CD4-positive, alpha-beta T cell treated with Interleukin-6 for 4 hours (primary cell): ENCODE data around the gene PIK3R1.

Source experiments
- DNase-seq: peaks from one replicate; pipeline ENCODE4 v3.0.0-alpha.2; 2020; ENCODE audit warnings: mixed read lengths

Gene PIK3R1

DNA sequence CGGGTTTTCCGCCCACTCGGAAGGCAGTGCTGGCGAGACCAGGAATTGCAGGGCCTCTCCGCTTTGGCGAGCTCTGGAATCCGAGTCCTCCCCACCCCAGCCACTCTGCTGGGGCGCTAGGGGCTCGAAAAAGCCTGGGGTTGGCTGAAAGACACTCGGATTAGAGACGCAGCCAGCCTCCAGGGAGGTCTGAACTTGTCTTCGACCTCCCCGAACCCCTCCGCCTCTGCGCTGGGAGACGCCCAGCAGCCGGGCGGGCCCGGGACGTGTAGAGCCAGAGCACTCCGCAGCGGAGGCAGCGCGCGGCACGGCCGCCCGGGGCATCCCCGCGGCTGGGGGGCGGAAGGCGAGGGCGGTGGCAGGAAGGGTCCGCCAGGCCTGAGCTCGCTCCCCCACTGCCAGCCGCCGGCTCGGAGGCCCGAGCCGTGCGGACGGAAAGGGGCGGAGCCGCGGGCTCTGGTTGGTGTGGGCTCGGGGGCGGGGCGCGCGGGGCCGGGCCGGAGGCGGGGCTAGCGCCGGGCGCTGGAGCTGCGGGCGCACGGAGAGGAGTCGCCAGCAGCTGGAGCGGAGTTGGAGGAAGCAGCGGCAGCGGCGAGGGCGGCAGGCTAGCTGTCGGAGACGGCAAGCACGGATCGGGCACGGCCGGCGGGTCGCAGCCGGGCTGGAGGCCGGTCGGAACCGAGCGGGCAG lies at the start of gene PIK3R1:
Gene PIK3R1 (plus strand): TSS at position 549 of the 690 bp plus-strand sequence. CDS start 10,920 bp downstream, outside the sequence.
- peak; percentile 96 for DNase-seq

DNA sequence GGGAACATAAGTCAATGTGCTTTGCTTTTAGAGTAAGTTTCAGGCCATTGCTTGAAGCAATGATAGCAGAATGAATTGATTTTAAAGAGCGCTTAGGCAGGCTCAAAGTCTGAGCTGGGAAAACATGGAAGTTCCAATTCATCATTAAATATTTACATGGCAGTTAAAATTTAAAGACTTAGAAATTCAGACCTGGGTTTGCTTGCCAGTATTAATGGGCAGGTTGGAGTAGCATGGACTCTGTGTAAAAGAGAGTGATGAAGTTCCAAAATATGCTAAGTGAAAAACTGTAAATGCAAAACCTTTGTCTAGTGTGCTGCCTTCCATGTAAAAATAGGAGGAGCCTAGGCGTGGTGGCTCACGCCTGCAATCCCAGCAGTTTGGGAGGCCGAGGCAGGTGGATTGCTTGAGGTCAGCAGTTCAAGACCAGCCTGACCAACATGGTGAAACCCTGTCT lies 48.3 kb upstream of the PIK3R1 start:
- no peak for DNase-seq

GRCh38 chr5:68169903-68170302 lies 45.7 kb upstream of the PIK3R1 start:
- no peak for DNase-seq

GRCh38 chr5:68170826-68171558 lies 44.6 kb upstream of the PIK3R1 start:
- no peak for DNase-seq

DNA sequence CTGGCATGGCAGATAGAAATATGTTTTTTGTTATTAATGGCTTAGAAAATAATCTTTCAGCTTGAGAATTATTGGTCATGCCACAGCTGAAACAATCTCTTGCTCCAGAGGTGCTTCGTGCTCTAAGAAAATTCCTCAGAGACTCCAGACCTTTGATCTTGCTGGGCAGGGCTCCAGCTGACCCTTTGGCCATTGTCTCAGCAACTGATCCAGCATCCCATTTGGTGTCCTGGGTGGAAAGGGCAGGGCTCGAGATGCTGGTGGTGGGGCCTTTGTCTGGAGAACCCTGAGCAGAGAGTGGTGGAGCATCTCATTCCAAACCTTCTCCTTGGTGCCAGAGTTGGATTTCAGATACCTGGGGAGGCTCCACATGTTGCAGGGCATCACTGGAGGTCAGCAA lies 43.2 kb upstream of the PIK3R1 start:
- DNase-seq, result no peak

- DNase-seq, result no peak
Measured at GRCh38 chr5:68173007-68173406, 42.5 kb upstream of the PIK3R1 start.

GRCh38 chr5:68176253-68176652 lies 39.3 kb upstream of the PIK3R1 start:
- no peak for DNase-seq

DNA sequence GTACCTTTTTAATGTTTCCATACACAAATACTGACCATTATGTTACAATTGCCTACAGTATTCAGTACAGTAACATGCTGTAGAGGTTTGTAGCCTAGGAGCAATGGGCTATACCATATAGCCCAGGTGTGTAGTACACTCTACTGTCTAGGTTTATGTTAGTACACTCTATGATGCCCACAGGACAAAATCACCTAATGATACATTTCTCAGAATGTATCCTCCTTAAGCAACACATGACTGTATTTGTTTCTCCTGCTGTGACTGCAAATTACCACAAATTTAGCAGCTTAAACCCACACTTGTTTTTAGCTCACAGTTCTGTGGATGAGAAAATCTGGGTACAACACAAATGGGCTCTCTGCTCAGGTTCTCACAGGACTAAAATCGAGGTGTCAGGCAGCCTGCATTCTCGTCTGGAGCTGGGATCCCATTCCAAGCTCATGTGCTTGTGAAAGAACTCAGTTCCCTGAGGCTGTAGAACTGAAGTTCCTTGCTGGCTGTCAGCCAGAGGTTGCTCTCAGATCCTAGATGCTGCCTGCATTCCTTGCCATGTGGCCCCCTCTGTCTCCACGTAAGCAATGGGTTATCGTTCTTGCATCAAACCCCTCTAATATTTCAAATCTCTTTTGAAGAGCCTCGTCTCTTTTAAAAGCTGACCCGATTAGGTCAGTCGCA lies 38.6 kb upstream of the PIK3R1 start:
- no peak for DNase-seq

GRCh38 chr5:68177676-68178075 lies 37.9 kb upstream of the PIK3R1 start:
- no peak for DNase-seq

GRCh38 chr5:68178579-68178978 lies 37.0 kb upstream of the PIK3R1 start:
- DNase-seq, result no peak

DNA sequence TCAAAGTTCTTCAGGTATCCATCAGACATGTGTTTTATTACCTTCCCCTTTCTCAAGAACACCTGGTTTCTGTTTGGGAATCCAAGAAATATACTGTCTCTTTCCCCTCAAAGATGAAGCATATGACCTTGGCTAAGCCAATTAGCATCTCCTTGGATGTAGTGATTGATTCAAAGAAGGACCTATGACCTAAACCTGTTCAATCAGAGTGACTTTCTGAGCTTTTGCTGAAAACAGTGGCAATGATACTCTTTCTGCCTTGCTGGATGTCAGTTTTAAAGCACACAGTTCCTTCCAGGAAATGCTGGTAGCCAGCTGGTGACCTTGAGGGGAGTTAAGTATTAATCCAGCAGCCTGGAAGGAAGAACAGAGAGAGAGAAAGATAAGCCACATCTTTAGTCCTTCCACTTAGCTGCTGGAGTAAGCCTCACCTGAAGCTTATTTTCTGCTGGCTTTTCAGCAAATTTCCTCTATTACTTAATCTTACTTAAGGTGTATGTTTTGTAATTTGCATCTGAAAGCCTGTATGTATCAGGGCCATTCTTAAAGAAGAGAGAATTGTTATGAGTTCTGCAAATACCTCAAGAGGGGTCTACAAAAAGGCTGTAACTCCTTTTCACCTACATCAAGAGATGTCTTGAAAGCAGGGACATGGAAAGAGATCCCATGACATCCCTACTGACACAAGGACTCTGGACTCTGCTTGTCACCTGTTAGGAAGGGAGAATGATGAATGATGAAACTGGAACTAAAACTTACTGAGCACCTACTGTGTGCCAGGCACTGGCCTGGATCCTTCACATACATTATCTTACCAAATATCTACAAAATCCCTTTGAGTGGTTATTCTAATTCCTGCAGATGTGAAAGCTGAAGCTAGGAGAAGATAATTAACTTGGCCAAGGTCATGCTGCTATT lies 35.2 kb upstream of the PIK3R1 start:
- DNase-seq, result no peak

DNA sequence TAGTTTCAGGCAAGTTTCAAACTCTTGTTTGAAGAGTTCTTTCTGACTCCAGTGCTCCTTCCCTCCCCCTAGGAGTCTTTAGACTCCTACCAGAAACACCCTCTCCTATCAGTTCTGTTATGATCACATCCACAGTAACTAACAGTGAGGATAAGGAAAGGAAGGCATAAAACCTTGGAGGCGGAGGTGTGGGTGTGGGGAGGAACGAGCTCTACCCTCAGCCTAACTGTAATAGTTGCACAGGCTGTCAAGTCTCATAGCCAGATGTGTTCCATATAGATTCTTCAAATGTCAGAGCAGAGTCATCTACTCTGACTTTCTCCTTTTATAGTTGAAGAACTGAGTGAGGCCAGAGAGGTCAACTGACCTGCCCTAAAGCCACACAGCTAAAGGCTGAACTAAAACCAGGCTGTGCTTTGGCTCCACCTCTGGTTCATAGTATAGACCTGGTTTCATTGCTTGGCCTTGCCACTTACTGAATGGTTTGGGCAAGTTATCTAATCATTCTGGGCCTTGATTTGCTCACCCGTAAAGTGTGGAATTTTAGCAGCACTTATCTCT lies 34.4 kb upstream of the PIK3R1 start:
- no peak for DNase-seq

- no peak for DNase-seq
Measured at GRCh38 chr5:68182094-68182493, 33.5 kb upstream of the PIK3R1 start.

- no peak for DNase-seq
Measured at GRCh38 chr5:68182534-68182933, 33.0 kb upstream of the PIK3R1 start.

- DNase-seq, result no peak
Measured at GRCh38 chr5:68187268-68188055, 28.1 kb upstream of the PIK3R1 start.

DNA sequence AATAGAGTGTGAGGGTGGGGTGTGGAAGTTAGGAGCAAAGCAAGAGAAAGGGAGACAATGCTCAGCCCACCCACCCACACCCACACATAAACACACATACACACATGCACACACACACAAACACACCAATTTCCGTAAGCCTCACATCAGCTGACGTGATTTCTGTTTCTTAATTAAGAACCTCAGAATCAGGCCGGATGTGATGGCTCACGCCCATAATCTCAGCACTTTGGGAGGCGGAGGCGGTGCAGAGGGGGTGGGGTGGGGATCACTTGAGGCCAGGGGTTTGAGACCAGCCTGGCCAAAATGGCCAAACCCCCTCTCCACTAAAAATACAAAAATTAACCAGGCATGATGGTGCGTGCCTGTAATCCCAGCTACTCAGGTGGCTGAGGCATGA lies 26.4 kb upstream of the PIK3R1 start:
- DNase-seq, result no peak

- no peak for DNase-seq
Measured at GRCh38 chr5:68189613-68190012, 25.9 kb upstream of the PIK3R1 start.

DNA sequence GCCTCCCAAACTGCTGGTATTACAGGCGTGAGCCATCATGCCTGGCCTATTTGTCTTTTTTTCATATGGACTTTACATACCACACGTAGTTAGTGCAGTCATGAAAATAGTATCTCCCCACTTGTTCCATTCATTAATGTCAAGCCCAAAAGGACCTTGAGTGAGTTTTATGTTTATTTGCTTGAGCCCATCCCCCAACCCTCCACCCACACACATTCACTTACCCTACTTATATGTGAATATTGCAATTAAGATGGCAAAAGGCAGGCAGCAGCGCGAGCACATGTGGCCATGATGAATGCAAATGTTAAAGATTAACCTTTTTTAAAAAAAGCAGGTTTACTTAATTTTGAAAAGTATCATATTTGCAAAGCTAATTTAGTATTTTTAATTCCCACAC lies 24.9 kb upstream of the PIK3R1 start:
- no peak for DNase-seq

GRCh38 chr5:68191083-68191791 lies 24.3 kb upstream of the PIK3R1 start:
- DNase-seq, result no peak

GRCh38 chr5:68192679-68193060 lies 22.9 kb upstream of the PIK3R1 start:
- no peak for DNase-seq

GRCh38 chr5:68193481-68194036 lies 22.0 kb upstream of the PIK3R1 start:
- DNase-seq, result no peak
